Naive thymus-derived CD8-positive, alpha-beta T cell (primary cell): Measurements from ENCODE around the gene FOLR2. TPM values are rescaled to one million over a fixed set of nuclear protein-coding genes. Genes with fewer than 3 reads are reported as not detected.

Source experiments
- ATAC-seq, 2 donors: fragments of 150-1000 bp; cut with Tn5 transposase in 1 of 2; sonication (Bioruptor Pico), chemical (Tn5 transposase) in 1 of 2; 1 replicate in 1 of 2; 2 replicates in 1 of 2; pipeline ENCODE4 v1.10.0; 2021; ENCODE audit warnings: mild to moderate bottlenecking in 2 of 2, moderate library complexity in 2 of 2
- POLR2A ChIA-PET: fragments of 350-600 bp; sonication (Branson Sonifier 250); formaldehyde crosslinking; loops from one replicate; lab custom pipeline; 2021; ENCODE audit warnings: antibody characterized with exemption; lab: Charles Lee
- DNase-seq, 10 donors: peaks; one replicate each; pipeline versions ENCODE4 v3.0.0 to v3.0.0-alpha.2; 2020 to 2022
- H3K27ac Mint-ChIP-seq, 10 donors: one replicate each; pipeline ENCODE4 v1.8.0; 2020 to 2022; ENCODE audit warnings: mild to moderate bottlenecking in 10 of 10, mixed read lengths in 10 of 10, moderate library complexity in 4 of 10, inconsistent platforms in 1 of 10
- H3K27me3 Mint-ChIP-seq, 5 donors: one replicate each; pipeline ENCODE4 v1.8.0; 2021 to 2022; ENCODE audit warnings: mixed read lengths in 5 of 5
- H3K36me3 Mint-ChIP-seq, 3 donors: one replicate each; pipeline ENCODE4 v1.8.0; 2020 to 2022; ENCODE audit warnings: mixed read lengths in 3 of 3, mild to moderate bottlenecking in 2 of 3, inconsistent platforms in 1 of 3
- H3K4me1 Mint-ChIP-seq, 4 donors: one replicate each; pipeline ENCODE4 v1.8.0; 2021 to 2022; ENCODE audit warnings: mixed read lengths in 4 of 4
- H3K4me3 Mint-ChIP-seq, 10 donors: one replicate each; pipeline ENCODE4 v1.8.0; 2020 to 2022; ENCODE audit warnings: mild to moderate bottlenecking in 10 of 10, mixed read lengths in 10 of 10, moderate library complexity in 6 of 10, inconsistent platforms in 1 of 10
- H3K9me3 Mint-ChIP-seq, 9 donors: one replicate each; pipeline ENCODE4 v1.8.0; 2020 to 2022; ENCODE audit warnings: mixed read lengths in 9 of 9, mild to moderate bottlenecking in 3 of 9, inconsistent platforms in 1 of 9, moderate library complexity in 1 of 9
- polyA plus RNA-seq, 3 donors: library from polyadenylated mRNA; unstranded; fragments of 300-500 nt; fragmentation: Illumina TruSeq; gene quantifications; one replicate each; pipeline ENCODE4 v1.2.3, GENCODE V29; 2021
- total RNA-seq, 8 experiments: library from RNA in 2 of 8; stranded (reverse) in 2 of 8; gene quantifications; one replicate each; pipeline ENCODE4 v1.2.3 and lab custom pipeline; 2021 to 2026

The FOLR2 gene
- total and polyA plus RNA-seq, 5 experiments from 2014 or later: 0.31 to 1.0 TPM; not detected in 3

- POLR2A ChIA-PET: interaction anchor here (0.6 kb wide), 1 partner anchor 9 kb away, joined by 3 read pairs; no protein-coding TSS in a partner anchor
- DNase-seq (peak in 1 of 10 donors; percentile 12), ATAC-seq (no peak)
- Mint-ChIP-seq H3K27ac (peak overlapping the region in 2 of 10 donors; percentile 52 to 66), H3K4me1 (peaks cover 7 to 41% (median 10%) of the 10 kb centered on the region in 4 donors), H3K4me3 (no peak overlapping the region), H3K27me3 (peaks cover 8 to 27% (median 21%) of the 10 kb centered on the region in 5 donors), H3K9me3 (no peaks in the 10 kb centered on the region), H3K36me3 (no peaks in the 10 kb centered on the region)
Measured at GRCh38 chr11:72218251-72218745, 1.7 kb downstream of the FOLR2 start.

GRCh38 chr11:72220696-72221363 lies 4.2 kb downstream of the FOLR2 start:
- DNase-seq: peak in 1 of 10 donors; percentile 11
- Mint-ChIP-seq H3K27me3 (peaks cover 5 to 27% (median 20%) of the 10 kb centered on the region in 5 donors), H3K4me3 (no peak overlapping the region), H3K27ac (peak overlapping the region in 4 of 10 donors; percentile 17 to 85 (median 56)), H3K4me1 (peaks cover 14 to 48% (median 22%) of the 10 kb centered on the region in 4 donors), H3K36me3 (no peaks in the 10 kb centered on the region), H3K9me3 (no peaks in the 10 kb centered on the region)
- POLR2A ChIA-PET: no interaction called here
- no peak for ATAC-seq

DNA sequence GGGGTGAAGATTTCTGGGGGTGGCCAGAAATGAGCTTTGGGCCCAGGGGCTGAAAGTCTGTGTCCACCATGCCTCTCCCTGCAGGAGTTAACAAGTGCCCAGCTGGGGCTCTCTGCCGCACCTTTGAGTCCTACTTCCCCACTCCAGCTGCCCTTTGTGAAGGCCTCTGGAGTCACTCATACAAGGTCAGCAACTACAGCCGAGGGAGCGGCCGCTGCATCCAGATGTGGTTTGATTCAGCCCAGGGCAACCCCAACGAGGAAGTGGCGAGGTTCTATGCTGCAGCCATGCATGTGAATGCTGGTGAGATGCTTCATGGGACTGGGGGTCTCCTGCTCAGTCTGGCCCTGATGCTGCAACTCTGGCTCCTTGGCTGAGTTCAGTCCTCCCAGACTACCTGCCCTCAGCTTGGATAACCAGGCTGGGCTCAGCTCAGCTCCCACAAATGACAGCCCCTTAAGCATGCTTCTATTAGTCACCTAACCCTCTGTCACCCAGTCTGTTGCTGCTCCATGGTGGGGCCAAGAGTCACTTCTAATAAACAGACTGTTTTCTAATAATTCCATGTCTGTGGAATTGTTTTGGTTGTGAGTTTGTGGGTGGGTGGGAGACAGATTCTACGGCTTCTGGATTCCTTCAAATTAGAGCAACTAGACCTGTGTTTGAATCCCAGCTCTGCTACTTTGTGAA lies 4.9 kb downstream of the FOLR2 start:
- Mint-ChIP-seq H3K9me3 (no peaks in the 10 kb centered on the region), H3K36me3 (no peaks in the 10 kb centered on the region), H3K4me3 (peak overlapping the region in 3 of 10 donors; percentile 16 to 90 (median 20)), H3K4me1 (peaks cover 18 to 54% (median 27%) of the 10 kb centered on the region in 4 donors), H3K27ac (peak overlapping the region in 5 of 10 donors; percentile 25 to 94 (median 92)), H3K27me3 (peaks cover 2 to 22% (median 13%) of the 10 kb centered on the region in 5 donors)
- peak in 1 of 10 donors; percentile 10 for DNase-seq
- POLR2A ChIA-PET: interaction anchor here (1.0 to 2.2 kb wide), 3 partner anchors 109 to 293 kb away, joined by 3 to 11 read pairs (median 4); partner anchors contain the start of genes CLPB, RNF121 and XNDC1N
- no peak for ATAC-seq

GRCh38 chr11:72222106-72222891 lies 5.7 kb downstream of the FOLR2 start:
- H3K27ac Mint-ChIP-seq: peak overlapping the region; percentile 82 to 97 (median 94)
- no peak for ATAC-seq
- H3K4me1 Mint-ChIP-seq: peaks cover 21 to 50% (median 33%) of the 10 kb centered on the region in 4 donors
- H3K27me3 Mint-ChIP-seq: peaks cover 0 to 14% (median 6%) of the 10 kb centered on the region in 5 donors
- H3K36me3 Mint-ChIP-seq: no peaks in the 10 kb centered on the region
- H3K9me3 Mint-ChIP-seq: no peaks in the 10 kb centered on the region
- POLR2A ChIA-PET: interaction anchor here (0.6 to 3.4 kb wide), 10 partner anchors 14 to 528 kb away, joined by 3 to 22 read pairs (median 4); partner anchors contain the start of genes ANAPC15, CLPB, RNF121 and XNDC1N
- peak in 1 of 10 donors; percentile 7 for DNase-seq
- H3K4me3 Mint-ChIP-seq: peak overlapping the region; percentile 89 to 94 (median 92)

DNA sequence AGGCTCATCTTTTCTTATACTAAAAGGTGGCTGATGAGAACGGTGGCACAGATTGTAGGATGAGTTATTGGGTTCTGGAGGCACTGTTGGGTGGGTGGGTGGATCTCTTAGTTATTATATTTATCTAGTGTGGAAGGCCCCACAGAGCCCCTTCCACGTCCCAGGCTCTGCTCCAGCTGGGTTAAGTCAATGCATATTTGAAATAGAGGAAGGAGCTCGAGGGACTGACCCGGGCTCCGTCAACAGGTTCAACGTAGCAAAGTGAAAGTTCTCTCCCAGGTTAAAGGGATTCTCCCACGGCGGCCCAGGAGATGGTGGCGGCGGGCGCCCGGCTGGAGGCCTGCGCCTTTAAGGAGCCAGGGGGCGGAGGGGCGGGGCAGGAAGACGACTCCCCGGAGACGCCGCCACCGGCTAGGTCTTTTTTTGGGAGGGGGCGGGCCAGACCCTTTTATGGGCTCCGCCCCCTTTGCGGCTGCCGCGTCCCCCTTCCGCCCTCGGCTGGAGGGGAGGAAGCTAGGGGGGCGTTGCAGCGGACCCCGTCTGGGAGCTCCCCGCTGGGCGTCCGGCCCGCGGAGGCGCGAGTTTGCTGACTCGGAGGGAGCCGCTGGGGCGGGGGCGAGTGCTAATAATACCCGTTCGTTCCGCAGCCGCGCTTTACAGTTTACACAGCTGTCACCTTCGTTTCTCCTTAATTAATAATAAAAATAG lies 6.5 kb downstream of the FOLR2 start:
- ATAC-seq: peak; percentile 70 to 75
- peaks cover 21 to 43% (median 33%) of the 10 kb centered on the region in 4 donors for H3K4me1 Mint-ChIP-seq
- peak overlapping the region; percentile 89 to 94 (median 92) for H3K4me3 Mint-ChIP-seq
- peak overlapping the region; percentile 82 to 97 (median 94) for H3K27ac Mint-ChIP-seq
- no peaks in the 10 kb centered on the region for H3K36me3 Mint-ChIP-seq
- DNase-seq: peak; percentile 87 to 95 (median 90)
- H3K27me3 Mint-ChIP-seq: peaks cover 0 to 6% (median 5%) of the 10 kb centered on the region in 5 donors
- H3K9me3 Mint-ChIP-seq: no peaks in the 10 kb centered on the region
- POLR2A ChIA-PET: interaction anchor here (0.6 to 3.4 kb wide), 10 partner anchors 14 to 1565 kb away, joined by 3 to 22 read pairs (median 4); partner anchors contain the start of genes ANAPC15, CLPB, MRPL48 and RNF121

- H3K4me3 Mint-ChIP-seq: peak overlapping the region; percentile 90 to 99 (median 94)
- DNase-seq: peak in 9 of 10 donors; percentile 42 to 73 (median 54)
- peak; percentile 38 to 57 for ATAC-seq
- H3K36me3 Mint-ChIP-seq: peaks cover 0 to 4% (median 1%) of the 10 kb centered on the region in 3 donors
- peaks cover 0 to under 1% (median 0%) of the 10 kb centered on the region in 5 donors for H3K27me3 Mint-ChIP-seq
- H3K4me1 Mint-ChIP-seq: peaks cover 22 to 40% (median 31%) of the 10 kb centered on the region in 4 donors
- peak overlapping the region; percentile 87 to 97 (median 95) for H3K27ac Mint-ChIP-seq
- no peaks in the 10 kb centered on the region for H3K9me3 Mint-ChIP-seq
- POLR2A ChIA-PET: interaction anchor here (0.7 to 3.4 kb wide), 9 partner anchors 13 to 1564 kb away, joined by 3 to 22 read pairs (median 5); partner anchors contain the start of genes ANAPC15, MRPL48, RNF121 and XNDC1N
Measured at GRCh38 chr11:72223615-72224563, 7.3 kb downstream of the FOLR2 start.

- DNase-seq (peak in 6 of 10 donors; percentile 28 to 43 (median 34)), ATAC-seq (peak; percentile 13 to 16)
- Mint-ChIP-seq H3K4me3 (peak within 1 kb of the TSS; percentile 90 to 99 (median 94)), H3K27ac (peak within 1 kb of the TSS; percentile 87 to 99 (median 96)), H3K4me1 (peaks cover 25 to 40% (median 32%) of the 10 kb centered on the region in 4 donors), H3K27me3 (no peaks in the 10 kb centered on the region), H3K36me3 (peaks cover 0 to 13% (median 1%) of the 10 kb centered on the region in 3 donors), H3K9me3 (no peaks in the 10 kb centered on the region)
- POLR2A ChIA-PET: interaction anchor here (0.7 to 3.4 kb wide), 6 partner anchors 12 to 296 kb away, joined by 3 to 17 read pairs (median 3); partner anchors contain the start of genes ANAPC15, RNF121 and XNDC1N
Measured at GRCh38 chr11:72224564-72225410, 8.2 kb downstream of the FOLR2 start, which contains the start of gene INPPL1. TSS of gene INPPL1 (plus strand) at chr11:72224767. CDS start at chr11:72224985, 218 bp downstream.

GRCh38 chr11:72225411-72225951 lies 8.9 kb downstream of the FOLR2 start:
- H3K9me3 Mint-ChIP-seq: no peaks in the 10 kb centered on the region
- H3K4me3 Mint-ChIP-seq: peak overlapping the region; percentile 82 to 96 (median 88)
- peaks cover 0 to 17% (median 1%) of the 10 kb centered on the region in 3 donors for H3K36me3 Mint-ChIP-seq
- H3K27me3 Mint-ChIP-seq: no peaks in the 10 kb centered on the region
- H3K27ac Mint-ChIP-seq: peak overlapping the region; percentile 79 to 99 (median 93)
- ATAC-seq: peak; percentile 13 to 37
- H3K4me1 Mint-ChIP-seq: peaks cover 25 to 40% (median 32%) of the 10 kb centered on the region in 4 donors
- peak in 5 of 10 donors; percentile 18 to 42 (median 37) for DNase-seq
- POLR2A ChIA-PET: interaction anchor here (1.2 to 3.4 kb wide), 5 partner anchors 11 to 297 kb away, joined by 3 to 17 read pairs (median 3); partner anchors contain the start of genes ANAPC15, RNF121 and XNDC1N

DNA sequence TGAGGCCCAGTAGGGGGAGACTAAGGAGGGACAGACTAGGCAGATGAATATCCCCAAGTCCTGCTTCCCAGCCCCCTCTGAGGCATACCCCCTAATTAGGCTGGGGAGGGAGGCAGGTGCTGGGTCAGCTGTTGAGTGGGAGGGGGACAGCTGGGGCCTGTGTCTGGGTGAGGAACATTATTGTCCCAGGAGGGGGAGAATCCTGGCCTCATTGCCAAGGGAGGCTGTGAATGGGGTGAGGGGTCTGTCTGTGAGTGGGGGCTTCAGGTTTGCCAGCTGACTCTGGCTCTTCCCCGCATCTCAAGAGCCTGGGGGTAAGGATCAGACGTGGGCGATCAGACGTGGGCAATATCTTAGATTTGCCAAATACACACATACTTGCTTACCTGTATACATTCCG lies 10.1 kb downstream of the FOLR2 start:
- peak overlapping the region in 2 of 10 donors; percentile 35 to 86 for H3K4me3 Mint-ChIP-seq
- H3K27ac Mint-ChIP-seq: peak overlapping the region in 8 of 10 donors; percentile 40 to 97 (median 84)
- DNase-seq: peak in 1 of 10 donors; percentile 13
- POLR2A ChIA-PET: interaction anchor here (0.6 to 0.7 kb wide), 2 partner anchors 12 to 1946 kb away, joined by 4 to 5 read pairs; no protein-coding TSS in a partner anchor
- ATAC-seq: no peak
- H3K27me3 Mint-ChIP-seq: no peaks in the 10 kb centered on the region
- no peaks in the 10 kb centered on the region for H3K9me3 Mint-ChIP-seq
- H3K4me1 Mint-ChIP-seq: peaks cover 27 to 40% (median 29%) of the 10 kb centered on the region in 4 donors
- peaks cover 0 to 24% (median 1%) of the 10 kb centered on the region in 3 donors for H3K36me3 Mint-ChIP-seq
